GM21526 (cell line): ENCODE measurements around the gene ATF5.

Experiments used
- ATAC-seq: cut with Tn5 transposase; IDR thresholded peaks from one replicate; pipeline ENCODE4 v1.9.1; 2021; ENCODE audit warnings: moderate library complexity; ENCODE audit not compliant: unreplicated experiment, low FRiP score

The ATF5 gene, protein sequence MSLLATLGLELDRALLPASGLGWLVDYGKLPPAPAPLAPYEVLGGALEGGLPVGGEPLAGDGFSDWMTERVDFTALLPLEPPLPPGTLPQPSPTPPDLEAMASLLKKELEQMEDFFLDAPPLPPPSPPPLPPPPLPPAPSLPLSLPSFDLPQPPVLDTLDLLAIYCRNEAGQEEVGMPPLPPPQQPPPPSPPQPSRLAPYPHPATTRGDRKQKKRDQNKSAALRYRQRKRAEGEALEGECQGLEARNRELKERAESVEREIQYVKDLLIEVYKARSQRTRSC

GRCh38 chr19:49929121-49929610 is at the start of gene ATF5, which contains the start of gene NUP62:
ATF5 (plus strand) TSS chr19:49929205; CDS start chr19:49930851, 1,646 bp downstream.
NUP62 (minus strand) TSS chr19:49929504; CDS start chr19:49909807, 19,697 bp downstream.
- ATAC-seq, result peak; percentile 39

DNA sequence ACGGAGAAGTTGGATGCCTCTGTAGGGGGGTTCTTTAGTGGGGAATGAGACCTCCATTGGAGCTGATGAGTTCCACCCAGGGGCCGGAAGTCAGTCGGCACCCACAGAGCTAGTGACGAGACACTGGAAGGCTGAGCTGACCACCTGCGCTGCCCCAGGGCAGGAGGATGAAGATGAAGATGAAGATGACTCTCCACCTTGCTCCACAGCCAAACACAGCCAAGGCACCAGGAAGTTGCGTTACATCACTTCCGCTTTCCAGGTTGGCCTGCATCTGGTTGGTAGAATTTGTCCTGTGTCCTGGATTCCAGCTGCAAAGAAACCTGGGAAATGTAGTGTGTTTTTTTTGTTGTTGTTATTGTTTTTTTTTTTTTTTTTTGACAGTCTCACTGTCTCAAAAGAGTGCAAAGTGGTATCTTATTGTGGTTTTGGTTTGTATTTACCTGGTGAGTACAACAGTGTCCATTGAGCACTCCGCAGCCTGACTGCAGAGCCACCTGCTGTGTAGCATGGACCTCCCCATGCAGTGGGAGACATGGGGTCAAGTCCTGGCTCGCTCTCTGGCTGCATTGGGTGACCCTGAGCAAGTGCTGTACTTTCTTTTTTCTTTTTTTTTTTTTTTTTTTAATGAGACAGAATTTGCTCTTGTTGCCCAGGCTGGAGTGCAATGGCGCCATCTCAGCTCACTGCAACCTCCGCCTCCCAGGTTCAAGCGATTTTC is 49.6 kb upstream of the ATF5 start:
- no peak for ATAC-seq

DNA sequence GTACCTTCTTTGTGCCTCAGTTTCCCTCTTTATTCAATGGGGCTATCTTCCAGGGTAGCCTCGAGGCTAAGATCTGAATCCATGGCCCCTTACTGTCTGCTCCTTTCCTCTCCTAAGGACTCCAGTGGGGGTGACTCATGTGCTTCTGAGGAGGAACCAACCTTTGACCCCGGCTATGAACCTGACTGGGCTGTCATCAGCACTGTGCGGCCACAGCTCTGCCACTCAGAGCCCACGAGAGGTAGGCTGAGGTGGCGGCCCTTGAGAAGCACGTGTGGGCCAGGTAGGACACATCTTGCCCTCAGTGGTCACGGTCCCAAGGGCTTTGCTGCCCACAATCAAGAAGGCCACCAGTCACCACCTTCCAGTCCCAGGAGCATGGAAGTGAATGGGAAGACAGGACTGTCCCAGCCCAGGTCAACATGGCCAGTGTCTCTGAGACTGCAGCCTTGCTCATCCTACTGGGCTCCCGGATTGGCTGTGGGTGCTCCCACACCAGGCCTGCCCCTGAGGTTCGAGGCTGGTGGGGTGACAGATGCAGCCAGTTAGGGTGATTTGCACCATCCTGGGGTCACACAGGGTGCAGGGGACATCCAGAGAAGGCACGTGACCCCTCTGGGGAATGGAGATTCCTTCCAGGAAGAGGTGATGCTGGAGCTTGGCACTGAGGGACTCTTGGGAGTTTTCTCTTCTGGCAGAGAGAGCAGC is 48.7 kb upstream of the ATF5 start:
- no peak for ATAC-seq

GRCh38 chr19:49881186-49881585 is 47.8 kb upstream of the ATF5 start:
- ATAC-seq, result no peak

DNA sequence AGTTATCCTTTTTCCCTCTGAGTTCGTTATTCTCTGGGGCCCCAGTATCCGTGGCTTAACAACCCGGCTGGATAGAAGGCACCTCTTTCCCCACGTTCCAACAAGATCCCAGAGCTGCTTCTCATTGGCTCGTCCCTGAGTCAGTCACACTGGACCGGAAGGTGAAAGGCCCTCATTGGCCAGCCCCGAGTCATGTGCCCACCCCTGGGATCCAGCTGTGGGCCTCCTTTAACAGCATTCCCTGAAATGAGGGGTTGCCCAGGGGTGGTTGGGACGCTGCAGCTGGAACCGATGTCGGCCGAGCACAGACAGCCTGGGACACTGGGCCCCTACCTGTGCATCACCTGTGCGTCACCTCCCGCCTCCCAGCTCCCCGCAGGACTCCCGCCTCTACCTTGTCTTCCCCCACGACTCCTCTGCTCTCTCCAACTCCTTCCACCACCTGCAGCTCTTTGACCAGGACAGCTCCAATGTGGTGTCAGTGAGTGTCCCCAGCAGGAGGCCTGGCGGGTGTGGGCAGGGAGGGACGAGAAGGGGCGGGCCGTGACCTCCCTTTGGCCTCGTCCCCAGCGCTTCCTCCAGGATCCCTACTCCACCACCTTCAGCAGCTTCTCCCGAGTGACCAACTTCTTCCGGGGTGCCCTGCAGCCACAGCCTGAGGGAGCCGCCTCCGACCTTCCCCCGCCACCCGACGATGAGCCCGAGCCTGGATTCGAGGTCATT is 47.2 kb upstream of the ATF5 start:
- no peak for ATAC-seq

GRCh38 chr19:49882643-49883042 is 46.4 kb upstream of the ATF5 start:
- ATAC-seq, result no peak

GRCh38 chr19:49883094-49883493 is 45.9 kb upstream of the ATF5 start:
- no peak for ATAC-seq

DNA sequence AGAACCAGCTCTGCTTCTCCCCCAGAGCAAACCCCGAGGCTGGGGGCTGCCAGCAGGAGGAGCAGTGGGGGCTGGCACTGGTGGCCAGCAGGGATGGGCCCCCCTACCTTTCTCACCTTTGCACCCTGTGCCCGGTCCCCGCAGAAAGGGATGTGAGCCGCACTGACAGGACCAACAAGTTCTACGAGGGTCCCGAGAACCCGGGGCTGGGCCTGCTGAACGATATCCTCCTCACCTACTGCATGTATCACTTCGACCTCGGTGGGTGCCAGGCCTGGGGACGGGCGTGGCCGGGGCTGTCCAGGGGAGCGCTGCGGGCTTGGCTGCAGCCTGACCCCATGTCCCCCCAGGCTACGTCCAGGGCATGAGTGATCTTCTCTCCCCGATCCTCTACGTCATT is 44.9 kb upstream of the ATF5 start:
- no peak for ATAC-seq

- no peak for ATAC-seq
Observed at GRCh38 chr19:49884760-49885159, 44.2 kb upstream of the ATF5 start.

DNA sequence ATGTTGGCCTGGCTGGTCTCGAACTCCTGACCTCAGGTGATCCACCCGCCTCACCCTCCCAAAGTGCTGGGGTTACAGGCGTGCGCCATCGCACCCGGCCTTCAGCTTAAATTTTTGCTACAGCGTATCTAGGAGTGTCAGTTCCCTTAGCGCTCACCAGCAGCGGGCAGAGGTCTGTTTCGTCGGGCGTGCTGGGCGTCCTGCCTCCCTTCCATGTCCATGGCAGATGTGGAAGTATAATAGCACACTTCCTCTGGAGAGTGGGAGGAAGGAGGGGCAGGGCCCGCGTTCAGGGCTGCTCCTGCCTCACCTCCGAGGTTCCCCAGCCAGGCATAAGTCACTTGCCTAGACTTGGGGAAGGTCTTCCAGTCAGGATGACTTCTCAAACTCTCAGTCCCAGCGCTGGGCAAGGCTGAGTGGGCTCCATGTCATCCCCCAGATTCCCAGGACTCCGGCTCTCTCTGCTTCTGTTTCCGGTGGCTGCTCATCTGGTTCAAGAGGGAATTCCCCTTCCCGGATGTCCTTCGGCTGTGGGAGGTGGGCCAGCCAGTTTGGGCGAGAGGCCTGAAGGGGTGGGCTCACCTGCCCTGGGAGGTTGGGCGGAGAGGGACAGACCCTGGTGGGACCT is 41.9 kb upstream of the ATF5 start:
- no peak for ATAC-seq

DNA sequence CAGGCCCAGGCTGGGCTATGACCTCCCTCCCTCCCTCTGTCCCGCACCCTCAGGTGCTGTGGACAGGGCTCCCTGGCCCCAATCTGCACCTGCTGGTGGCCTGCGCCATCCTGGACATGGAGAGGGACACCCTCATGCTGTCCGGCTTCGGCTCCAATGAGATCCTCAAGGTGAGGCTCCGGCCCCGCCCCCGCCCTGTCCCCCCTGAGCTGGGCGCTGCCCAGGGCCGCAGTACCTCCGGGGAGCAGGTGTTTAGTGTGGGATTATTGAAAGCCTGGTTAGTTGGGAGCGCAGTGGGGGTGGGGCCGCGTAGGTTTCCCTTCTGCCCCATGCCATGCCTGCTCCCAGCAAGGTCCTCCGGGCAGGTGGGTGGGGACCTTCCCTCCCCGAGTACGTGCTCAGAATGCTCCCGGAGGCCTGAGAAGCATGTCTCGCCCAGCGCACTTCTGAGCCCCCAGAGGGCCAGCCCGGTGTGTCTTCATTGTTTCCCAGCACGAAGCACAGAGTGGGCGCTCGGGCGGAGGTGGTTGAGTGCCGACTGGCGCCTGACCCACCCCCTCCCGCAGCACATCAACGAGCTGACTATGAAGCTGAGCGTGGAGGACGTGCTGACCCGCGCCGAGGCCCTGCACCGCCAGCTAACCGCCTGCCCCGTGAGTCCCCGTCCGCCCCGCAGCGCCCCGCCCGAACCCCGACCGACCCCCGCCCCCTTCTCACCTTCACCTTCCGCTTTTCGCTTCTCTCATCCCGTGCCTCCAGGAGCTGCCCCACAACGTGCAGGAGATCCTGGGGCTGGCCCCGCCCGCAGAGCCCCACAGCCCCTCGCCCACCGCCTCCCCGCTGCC is 41.1 kb upstream of the ATF5 start:
- no peak for ATAC-seq

GRCh38 chr19:49888510-49888824 is 40.5 kb upstream of the ATF5 start:
- ATAC-seq, result no peak

DNA sequence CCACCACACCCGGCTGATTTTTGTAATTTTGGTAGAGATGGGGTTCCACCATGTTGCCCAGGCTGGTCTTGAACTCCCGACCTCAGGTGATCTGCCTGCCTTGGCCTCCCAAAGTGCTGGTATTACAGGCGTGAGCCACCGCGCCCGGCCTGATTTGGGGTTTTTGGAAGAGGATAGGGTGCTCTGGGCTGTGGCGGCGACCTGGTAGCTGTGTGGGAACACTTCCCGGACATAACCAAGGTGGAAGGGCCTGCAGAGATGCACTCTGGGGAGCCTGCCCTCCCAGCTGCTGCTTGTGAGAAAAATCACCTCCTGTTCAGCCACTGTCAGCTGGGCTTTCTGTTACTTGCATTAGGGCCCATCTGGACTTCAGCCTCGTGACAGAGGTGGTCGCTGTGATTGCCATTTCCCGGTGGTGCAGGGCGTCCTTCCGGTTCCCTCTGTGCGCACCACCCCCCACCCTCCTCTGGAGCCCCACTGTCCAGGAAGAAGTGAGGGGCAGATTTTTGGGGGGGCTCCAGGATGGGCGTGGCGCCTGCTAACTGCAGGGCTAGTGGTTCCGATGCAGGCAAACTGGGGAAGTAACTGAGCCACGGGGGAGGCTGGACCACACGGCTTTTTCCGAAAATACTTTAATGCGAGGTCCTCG is 39.8 kb upstream of the ATF5 start:
- no peak for ATAC-seq

- ATAC-seq, result no peak
Observed at GRCh38 chr19:49889687-49890348, 39.2 kb upstream of the ATF5 start.

- ATAC-seq, result no peak
Observed at GRCh38 chr19:49890349-49891311, 38.4 kb upstream of the ATF5 start.

DNA sequence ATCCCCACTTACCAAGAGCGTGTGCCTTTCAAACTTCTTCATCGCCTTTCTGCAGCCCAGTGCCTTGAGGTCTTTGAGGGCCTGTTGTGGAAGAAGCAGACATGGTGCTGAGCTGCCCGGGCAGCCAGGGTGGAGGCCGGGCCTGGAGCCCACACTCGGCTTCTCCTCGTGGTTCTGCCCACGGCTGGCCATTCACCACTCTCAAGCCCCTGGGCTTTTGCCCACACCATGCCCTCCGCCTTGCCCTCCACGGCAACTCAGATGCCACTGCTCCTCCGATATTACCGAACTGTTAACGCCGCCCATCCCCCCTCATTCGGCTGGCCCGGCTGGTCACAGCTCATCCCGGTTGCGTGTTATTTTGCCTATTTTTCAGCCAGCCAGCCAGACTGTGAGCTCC is 37.6 kb upstream of the ATF5 start:
- no peak for ATAC-seq

- no peak for ATAC-seq
Observed at GRCh38 chr19:49892716-49893115, 36.3 kb upstream of the ATF5 start.
